GM19438 (cell line): Measurements from ENCODE around the gene PRR5L.

Experiments
- ATAC-seq: cut with Tn5 transposase; IDR thresholded peaks from one replicate; pipeline ENCODE4 v1.9.1; 2021; ENCODE audit warnings: low read depth; ENCODE audit not compliant: unreplicated experiment

The PRR5L gene

DNA sequence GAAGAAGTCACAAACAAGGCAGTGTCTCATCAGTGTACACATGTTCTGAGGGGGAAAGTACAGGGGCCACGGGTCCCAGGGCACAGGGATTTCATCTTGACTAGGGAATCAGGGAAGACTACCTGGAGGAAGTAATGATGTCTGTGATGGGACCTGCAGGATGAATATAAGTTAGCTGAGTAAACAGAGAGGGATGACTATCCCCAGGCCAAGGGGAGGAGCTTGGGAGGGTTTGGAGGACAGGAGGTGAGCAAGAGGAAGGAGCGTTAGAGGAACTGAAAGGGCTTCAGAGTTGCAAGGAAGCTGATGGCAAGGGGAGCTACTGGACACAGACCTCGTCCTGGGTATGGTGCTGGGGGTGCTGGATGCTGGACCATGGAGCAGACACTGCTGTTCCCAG lies 157.6 kb downstream of the PRR5L start:
- ATAC-seq: no peak

DNA sequence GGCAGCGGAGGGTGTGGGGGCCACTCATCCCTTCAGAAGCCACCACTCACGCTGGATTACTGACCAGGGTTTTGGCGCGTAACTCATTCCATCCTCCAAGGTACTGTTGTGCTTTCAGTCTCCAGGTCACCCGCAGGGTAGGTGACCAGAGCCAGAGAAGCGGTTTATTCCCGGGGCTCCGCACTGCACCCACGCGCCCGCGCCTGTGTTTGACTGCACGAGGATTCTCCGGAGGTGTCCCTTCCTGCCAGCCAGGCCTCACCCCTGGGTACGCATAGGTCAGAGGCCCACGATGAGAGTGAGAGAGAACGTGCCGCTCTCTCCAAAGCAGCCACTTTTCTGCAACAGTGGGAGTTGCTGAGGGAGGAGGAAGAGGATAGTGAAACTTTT lies 158.5 kb downstream of the PRR5L start:
- no peak for ATAC-seq

DNA sequence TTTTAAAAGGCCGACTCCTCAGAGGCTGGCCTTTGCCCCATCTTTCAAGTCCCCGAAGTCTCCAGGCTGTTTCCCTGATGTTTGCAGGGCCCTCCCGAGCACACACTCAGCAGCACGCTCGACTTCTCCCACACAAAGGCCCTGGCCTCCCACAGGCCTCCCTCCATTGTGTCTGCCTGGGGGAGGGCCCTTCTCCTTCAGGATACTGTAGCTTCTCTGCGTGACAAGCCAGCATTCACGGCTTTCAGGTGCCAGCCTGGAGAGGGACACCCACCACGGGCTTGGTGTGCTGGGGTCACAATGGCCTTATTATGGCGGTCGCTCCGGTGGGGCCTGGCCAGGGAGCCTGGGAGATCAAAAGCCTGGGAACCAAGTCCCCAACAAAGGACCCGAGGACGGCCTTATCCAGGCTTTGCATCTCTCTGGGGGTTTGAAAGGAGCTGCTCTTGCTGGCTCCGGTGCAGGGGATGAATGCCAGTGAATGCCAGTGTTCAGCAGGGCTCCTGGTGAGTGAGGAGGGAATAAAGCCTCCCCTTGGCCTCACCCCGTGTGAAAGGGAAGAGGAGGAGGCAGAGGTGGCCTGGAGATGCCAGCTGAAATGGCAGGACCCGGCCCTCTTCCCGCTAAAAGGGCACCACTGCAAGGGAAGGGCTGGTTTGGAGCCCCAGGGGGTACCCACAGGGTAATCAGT lies 159.0 kb downstream of the PRR5L start:
- ATAC-seq: no peak

DNA sequence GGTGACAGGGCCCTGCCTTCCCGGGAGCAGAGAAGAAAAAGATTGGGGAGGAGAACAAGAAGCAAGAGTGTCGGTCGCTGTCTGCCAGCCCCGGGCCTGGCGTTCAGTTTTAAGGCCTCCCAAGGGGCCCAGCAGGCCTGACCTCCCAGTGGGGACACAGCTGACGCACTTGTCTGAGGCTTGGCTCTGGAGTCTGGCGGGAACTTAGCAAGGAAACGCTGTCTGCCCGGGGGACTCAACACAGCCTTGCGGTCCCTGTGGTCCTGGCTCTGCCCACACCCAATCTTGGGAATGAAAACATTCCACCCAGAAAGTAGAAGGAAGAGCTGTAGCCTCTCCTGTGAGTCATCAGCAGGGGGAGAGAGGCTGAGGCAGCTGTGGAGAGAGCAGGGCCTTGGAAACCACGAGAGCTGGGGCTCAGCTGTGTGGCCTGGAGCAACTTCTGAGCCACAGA lies 159.6 kb downstream of the PRR5L start:
- ATAC-seq: no peak

DNA sequence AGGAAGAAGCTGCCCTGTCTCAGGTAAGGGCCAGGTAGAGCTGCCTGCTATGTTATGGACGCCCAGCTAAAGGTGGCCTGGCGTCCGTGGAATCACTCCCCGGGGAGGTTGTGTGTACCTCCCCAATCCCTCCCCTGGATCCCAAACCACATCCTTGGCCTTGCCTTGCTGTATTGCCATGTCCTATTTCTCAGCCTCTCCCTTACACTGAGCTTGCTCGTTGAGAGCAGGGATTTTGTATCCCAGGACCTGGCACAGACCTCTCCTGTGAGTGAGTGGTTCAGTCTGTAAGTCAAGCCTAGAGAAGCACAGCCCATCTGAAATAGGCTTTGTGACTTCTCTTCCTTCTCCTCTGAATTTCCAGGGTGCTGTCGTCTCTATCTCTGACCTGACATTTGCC lies 160.1 kb downstream of the PRR5L start:
- ATAC-seq: no peak

DNA sequence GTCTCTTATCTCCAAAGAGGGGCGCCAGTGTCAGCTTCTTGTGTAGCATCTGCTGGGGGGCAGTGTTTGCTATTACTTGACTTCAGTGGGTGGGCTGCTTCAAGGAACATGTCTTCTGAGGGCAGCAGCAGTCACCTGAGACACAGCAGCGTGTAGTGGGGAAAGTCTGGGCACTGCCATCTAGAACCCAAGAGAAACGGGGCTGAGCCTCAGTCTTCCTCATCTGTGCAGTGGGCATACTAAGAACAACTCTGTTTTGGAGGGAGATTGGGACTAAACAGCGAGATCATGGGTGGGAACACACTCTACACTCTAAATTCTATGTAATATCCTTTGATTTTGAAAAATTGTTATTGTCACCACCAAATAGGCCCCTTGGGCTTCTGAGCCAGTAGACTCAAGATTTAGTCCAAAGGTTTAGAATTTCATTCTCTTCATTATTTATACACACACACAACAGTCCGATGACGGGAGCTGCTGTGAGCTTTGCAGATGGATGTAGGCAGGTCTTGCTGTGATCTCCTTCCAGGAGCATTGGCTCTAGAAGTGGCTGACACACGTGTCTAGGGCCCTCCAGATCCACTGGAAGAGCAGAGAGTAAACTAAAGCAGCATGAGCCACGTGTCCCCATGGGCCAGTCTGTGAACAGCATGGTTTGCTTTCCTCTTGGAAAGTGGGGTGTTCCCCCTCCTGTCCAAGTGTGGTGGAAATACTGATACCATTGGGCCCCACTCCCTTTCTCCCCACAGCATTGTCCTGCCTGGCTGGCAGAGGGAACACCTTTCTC lies 162.2 kb downstream of the PRR5L start:
- no peak for ATAC-seq

DNA sequence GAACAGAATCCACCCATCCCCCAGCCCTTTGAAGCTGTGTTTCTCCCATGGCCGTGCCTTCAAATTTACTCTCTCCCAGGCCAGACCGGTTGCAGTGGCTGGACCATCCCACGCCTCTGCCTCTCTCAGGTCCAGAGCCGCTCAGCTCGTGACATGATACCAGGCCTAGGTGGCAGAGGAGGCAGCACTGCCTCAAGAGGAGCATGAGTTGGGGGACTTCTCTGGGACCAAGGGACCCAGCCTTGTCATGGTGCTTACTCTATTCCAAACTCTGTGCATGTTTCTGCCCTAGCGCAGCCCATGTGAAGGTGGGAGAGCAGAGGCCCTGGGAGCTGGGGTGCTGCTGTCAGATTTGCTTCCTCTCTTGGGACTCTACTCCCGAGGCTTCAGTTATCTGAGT lies 163.0 kb downstream of the PRR5L start:
- ATAC-seq: no peak

DNA sequence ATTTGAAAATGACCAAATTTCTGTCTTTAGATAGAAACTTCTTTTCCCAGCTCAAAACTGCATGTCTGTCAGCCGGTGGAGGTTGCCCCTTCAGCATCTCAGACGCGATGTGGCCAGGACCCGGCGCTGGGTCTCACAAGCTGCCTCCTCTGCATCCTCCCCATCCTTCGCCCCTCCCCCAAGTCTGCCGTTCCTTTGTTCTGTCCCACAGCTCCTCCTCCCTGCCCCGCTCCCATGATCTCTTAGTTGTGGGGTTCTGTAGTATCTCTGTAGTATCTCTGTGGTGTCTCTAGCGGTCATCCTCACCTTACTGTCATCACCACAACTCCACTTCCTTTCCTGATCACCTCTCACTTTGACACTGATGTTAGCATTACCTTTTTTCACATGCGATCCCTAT lies 164.1 kb downstream of the PRR5L start:
- ATAC-seq: no peak

DNA sequence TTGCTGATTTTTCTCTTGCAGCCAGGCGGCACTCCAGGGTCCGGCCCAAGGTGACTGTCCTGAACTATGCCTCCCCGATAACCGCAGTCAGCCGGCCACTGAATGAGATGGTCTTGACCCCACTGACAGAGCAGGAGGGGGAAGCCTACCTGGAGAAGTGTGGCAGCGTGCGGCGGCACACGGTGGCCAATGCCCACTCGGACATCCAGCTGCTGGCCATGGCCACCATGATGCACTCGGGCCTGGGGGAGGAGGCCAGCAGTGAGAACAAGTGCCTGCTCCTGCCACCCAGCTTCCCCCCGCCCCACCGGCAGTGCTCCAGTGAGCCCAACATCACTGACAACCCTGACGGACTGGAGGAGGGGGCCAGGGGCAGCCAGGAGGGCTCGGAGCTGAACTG lies 166.2 kb downstream of the PRR5L start:
- no peak for ATAC-seq

DNA sequence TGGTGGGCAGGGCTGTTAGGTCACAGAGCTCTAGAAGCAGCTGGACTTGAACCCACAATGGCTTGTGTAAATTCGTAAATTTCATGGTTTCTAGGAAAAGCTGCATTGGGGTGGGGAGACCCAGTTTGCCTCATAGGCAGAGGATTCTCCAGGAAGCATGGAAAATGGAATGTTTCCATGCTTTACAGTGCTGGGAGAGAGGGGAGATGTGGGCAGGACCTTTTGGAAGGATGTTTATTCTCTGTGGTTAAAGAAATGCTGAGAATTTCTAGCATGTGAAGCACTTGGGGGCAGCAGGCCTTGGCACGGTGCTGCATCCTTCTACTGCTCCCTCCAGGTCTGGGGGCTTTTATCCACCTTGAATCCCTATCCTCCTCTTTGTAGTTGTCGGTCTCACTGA lies 167.7 kb downstream of the PRR5L start:
- no peak for ATAC-seq

DNA sequence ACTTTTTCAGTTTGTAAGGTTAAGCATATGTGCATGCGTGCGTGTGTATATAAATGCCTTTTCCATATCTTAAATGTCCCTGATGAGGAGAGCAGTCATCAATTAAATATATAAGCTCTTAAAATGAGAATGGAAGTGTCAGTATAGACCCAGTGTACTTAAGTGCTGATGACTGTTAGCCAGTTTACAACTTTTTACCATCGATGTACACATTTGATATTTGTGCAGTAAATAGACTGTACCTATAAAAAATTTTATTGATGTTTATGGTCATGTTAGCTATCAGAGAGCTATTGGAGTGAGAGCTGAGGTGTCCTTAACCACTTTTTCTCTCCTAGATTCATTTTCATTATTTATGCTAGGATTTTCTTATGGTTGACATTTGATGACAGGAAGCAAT lies 168.6 kb downstream of the PRR5L start:
- ATAC-seq: no peak

DNA sequence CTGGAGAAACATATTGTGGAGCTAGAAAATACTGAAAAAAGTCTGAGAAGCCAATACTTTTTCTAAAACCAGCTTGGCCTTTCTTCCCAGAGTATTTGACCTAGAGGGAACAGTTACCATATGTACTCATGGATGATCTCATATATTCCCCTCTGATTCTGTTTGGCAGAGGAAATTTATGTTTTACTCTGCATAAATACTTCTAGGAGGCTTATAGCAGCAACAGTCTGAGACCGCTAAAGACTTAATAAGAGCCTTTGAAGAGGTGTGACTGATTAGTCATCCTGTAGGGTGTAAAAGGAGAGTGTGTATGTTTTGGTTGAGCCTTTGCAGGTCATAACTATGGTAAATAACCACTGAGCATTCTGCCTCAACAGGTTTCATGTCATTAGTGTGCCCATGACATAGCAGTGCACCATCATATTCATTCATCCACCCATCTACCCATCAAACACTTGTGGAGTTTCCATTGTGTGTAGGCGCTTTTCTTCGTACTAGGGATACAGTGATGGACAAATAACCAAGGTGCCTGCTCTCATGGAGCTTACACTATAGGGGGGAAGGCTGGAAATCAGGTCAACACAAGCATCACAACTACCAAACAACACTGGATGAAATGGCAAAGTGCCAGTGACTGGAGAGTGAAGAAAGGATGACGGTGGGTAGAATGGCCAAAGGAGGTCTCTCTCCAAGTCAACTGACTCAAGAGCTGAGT lies 169.5 kb downstream of the PRR5L start:
- ATAC-seq: no peak

DNA sequence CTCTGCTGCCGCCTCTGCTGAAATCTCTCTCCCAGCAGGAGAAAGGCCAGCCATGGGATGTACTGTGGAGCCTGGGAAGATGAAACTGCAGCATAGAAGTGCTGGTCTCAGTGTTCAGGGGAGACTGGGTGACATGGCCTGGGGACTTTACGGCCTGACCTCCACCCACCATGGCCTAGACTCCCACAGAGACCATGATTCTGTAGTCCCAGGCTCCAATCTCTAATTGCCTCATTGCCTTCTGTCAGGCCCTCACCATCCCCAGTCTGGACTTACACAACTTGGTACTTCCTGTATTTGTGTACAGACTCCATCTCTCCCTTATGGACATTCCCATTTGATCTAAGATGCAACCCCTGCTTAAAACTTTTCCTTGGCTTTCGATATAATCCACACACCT lies 170.9 kb downstream of the PRR5L start:
- no peak for ATAC-seq

DNA sequence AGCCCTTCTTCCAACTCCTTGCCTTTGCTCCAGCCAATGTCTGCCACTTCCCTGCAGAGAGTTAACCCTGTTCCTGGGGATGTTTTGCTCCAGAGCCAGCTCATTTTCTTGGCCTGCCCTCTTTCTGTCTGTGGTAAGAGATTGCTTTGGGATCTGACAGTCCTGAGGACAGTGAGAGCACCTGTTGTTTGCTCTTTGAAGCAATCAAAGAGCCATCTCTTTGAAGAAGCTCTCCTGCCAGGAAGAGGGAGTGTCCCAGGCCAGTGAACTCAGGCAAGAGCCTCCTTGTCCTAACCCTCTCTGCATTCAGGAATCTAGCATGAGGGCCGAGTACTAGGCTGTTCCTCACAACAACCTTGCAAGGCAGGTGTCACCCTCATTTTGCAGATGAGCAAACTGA lies 171.8 kb downstream of the PRR5L start:
- no peak for ATAC-seq

DNA sequence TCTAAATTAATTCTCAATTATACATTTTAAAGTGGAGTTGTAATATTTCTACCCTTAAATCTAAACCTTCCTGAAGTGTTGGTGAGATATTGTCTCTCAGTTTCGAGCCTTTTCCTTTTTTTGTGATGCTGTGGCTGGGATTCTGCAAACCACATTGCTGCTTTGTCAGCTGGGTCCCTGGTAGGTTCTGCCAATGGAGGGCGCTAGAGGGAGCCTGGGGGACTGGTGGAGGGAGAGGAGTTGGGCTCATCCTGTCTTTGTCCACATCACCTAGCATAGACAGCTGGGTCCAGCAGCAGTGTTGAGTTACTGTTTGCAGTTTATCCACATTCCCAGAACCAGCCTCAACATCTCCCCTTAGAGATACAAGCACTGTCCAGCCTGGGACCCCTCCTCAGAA lies 173.0 kb downstream of the PRR5L start:
- ATAC-seq: no peak

DNA sequence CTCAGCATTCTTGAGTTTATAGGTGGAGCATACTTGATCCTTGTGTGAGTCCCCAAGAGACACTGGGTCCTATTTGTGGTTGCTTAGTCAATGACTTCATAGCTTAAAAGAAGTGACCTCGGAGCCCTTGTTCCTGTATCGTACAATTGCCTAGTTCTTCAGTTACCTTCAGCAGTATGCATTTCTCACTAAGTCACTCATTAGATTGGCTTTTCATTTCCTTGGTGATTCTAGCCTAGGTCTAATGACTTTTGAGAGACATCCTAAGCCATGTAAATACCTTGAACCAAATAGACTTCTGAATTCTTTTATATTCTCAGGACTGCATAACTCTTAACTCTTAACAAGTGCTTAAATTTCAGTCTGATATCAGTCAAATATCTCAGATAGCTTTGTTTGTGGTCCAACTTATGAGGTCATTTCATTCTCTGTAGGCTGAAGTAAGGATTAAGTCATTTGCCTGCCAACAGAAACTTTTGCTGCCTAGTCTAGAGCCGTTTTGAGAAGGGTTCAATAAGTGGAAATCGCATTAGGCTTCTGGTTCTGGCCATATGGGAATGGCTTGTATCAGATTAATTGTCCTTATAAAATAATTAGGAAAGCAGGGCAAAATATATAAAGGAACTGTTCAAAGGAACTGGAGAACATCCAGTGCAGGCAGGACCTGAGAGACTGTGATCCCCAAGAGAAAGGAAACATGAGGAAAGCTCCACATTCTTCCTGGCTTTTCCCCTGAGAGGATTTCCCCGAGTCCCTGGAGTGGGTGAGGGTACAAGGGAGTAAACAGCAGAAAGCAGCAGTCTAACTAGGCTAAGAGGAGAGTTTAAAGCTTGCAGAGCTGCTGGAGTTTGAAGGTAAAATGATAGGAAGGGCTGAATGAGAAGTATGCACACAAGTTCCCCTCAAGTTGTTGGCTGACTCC lies 174.1 kb downstream of the PRR5L start:
- ATAC-seq: no peak

DNA sequence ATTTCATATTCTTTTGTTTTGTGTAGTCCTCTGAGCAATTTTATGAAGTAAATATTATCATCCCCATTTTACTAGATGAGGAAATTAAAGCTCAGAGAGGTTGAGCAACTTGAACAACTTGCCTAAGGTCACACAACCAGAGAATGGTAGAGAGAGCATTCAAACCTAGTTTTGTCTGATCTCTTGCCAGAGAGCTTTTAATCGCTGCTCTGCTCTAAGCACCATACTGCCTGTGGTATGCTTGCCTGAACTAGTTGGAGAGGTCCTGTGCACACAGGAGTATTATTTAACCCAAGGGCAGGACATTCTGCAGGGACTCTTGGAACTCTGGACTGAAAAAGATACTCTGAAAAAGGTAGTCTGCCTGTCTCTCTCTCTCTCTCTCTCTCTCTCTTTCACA lies 175.5 kb downstream of the PRR5L start:
- no peak for ATAC-seq

DNA sequence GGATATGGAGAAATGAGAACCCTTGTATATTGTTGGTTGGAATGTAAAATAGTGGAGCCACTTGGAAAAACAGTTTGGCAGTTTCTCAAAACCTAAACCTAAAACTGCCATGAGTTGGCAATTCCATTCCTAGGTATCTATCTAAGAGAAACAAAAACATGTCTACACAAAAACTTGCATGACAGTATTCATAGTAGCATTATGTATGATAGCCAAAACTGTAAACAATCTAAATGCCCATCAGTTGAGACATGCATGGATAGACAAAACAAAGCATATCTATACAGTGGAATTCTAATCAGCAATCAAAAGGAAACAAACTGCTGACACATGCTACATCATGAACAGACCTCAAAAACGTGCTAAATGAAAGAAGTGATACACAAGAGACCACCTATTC lies 179.1 kb downstream of the PRR5L start:
- no peak for ATAC-seq

DNA sequence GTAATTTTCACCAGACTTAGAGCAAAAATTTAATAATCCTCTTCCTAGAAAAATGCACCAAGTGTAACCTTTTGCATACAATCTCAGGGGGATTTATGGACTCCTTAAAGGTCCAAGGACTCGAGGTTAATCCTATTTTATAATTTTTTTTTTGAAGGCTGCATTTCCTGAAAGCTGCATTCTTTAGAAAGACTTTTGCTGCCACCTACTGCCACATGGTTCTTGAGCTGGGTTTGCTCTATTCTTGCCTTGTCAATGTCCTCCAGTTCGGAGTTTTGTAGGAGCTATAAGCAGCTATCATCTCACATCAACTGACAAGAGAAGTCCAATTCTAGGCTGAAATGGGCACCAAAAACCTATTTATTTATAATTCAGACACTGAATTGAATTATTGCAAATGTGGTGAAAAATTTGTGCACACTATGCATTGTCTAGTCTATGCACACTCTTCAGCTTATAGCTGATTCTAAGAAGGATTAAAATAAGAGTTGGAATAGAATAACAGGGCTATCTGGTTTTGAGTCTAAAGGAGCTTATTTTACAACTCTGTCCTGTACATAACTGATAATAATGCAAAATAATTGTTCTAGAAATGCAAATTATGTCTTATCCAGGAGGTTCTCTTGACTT lies 182.7 kb downstream of the PRR5L start:
- no peak for ATAC-seq

DNA sequence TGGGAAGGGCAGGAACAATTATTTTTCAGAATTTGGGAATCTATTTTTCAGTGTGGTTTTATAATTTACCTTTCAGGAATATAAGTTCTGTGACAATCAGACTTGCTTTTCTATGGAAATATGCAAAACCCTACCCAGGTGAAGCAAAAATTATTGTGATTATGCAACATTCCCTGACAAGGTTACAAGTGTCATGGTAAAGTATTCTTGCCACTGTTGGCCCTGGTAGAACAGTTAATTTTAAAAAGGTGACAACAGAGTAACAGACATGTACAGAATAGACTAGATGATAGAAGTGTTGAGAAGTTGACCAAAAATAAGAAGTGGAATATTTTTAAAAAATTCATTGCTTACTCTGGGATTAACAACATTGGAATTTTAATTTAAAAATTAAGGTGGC lies 184.7 kb downstream of the PRR5L start:
- no peak for ATAC-seq
